NCI-H1105 treated with DMSO at 0.1 percent for 48 hours (cell line): ENCODE results near the gene ALDH3A2.
"Not testable (repeated sequence)": the region's sequence is repeated elsewhere in the genome, so short reads cannot be mapped to it uniquely, and the experiment has no call there.

ENCODE experiments used
- DNase-seq: peaks from one replicate; lab custom pipeline; 2025; lab: John Stamatoyannopoulos, UW

The ALDH3A2 gene

GRCh38 chr17:19650826-19651225 lies 2.3 kb downstream of the ALDH3A2 start:
- DNase-seq, result no peak

GRCh38 chr17:19651451-19652238 lies 3.1 kb downstream of the ALDH3A2 start:
- no peak for DNase-seq

GRCh38 chr17:19652595-19652994 lies 4.0 kb downstream of the ALDH3A2 start:
- DNase-seq, result no peak

- DNase-seq, result no peak
Observed at GRCh38 chr17:19654342-19654886, 5.9 kb downstream of the ALDH3A2 start.

- no peak for DNase-seq
Observed at GRCh38 chr17:19654896-19655295, 6.3 kb downstream of the ALDH3A2 start.

GRCh38 chr17:19656336-19656735 lies 7.8 kb downstream of the ALDH3A2 start:
- no peak for DNase-seq

GRCh38 chr17:19656851-19657581 lies 8.5 kb downstream of the ALDH3A2 start:
- no peak for DNase-seq

- DNase-seq, result no peak
Observed at GRCh38 chr17:19659366-19660177, 11.0 kb downstream of the ALDH3A2 start.

GRCh38 chr17:19660219-19660870 lies 11.8 kb downstream of the ALDH3A2 start:
- peak; percentile 37 for DNase-seq

- DNase-seq, result no peak
Observed at GRCh38 chr17:19661121-19661520, 12.6 kb downstream of the ALDH3A2 start.

GRCh38 chr17:19663097-19663496 lies 14.5 kb downstream of the ALDH3A2 start:
- no peak for DNase-seq

GRCh38 chr17:19664136-19664820 lies 15.7 kb downstream of the ALDH3A2 start:
- DNase-seq, result no peak

- DNase-seq, result no peak
Observed at GRCh38 chr17:19664821-19665181, 16.2 kb downstream of the ALDH3A2 start.

- not testable (repeated sequence) for DNase-seq
Observed at GRCh38 chr17:19669680-19670079, 21.1 kb downstream of the ALDH3A2 start.

- no peak for DNase-seq
Observed at GRCh38 chr17:19670908-19671307, 22.4 kb downstream of the ALDH3A2 start.

- DNase-seq, result no peak
Observed at GRCh38 chr17:19671433-19671832, 22.9 kb downstream of the ALDH3A2 start.

- DNase-seq, result no peak
Observed at GRCh38 chr17:19672009-19672750, 23.6 kb downstream of the ALDH3A2 start.

- DNase-seq, result no peak
Observed at GRCh38 chr17:19673623-19674022, 25.1 kb downstream of the ALDH3A2 start.

GRCh38 chr17:19676896-19677295 lies 28.3 kb downstream of the ALDH3A2 start:
- DNase-seq, result no peak

- no peak for DNase-seq
Observed at GRCh38 chr17:19677736-19678379, 29.3 kb downstream of the ALDH3A2 start.
